ENCODE results near the gene GYG1.

GYG1 gene

DNA sequence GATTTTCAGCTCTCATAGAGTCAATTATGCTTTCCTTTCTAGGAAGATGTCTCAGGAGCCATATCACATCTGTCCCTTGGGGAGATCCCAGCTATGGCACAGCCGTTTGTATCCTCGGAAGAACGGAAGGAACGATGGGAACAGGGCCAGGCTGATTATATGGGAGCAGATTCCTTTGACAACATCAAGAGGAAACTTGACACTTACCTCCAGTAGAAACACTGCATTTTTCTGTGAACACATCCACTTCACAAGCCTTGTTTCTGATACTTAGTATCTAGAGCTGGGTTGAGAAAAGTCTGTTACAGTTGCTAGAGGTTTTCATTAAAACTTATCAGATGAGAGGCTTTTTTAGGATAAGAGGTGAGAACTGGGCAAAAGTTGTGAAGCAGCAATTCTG is 35.4 kb downstream of the GYG1 start:
- TF ChIP-seq, protein P1, sequence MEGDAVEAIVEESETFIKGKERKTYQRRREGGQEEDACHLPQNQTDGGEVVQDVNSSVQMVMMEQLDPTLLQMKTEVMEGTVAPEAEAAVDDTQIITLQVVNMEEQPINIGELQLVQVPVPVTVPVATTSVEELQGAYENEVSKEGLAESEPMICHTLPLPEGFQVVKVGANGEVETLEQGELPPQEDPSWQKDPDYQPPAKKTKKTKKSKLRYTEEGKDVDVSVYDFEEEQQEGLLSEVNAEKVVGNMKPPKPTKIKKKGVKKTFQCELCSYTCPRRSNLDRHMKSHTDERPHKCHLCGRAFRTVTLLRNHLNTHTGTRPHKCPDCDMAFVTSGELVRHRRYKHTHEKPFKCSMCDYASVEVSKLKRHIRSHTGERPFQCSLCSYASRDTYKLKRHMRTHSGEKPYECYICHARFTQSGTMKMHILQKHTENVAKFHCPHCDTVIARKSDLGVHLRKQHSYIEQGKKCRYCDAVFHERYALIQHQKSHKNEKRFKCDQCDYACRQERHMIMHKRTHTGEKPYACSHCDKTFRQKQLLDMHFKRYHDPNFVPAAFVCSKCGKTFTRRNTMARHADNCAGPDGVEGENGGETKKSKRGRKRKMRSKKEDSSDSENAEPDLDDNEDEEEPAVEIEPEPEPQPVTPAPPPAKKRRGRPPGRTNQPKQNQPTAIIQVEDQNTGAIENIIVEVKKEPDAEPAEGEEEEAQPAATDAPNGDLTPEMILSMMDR (IDR thresholded peaks at IDR 0.05; ENCODE audit: low read depth, low read length, missing control alignments): no peak
- Histone ChIP-seq H3K27me3 (replicated peaks) (no peaks in the 10 kb centered on the region), H3K27ac (no peak overlapping the region), H3K36me3 (replicated peaks) (peaks cover 14% of the 10 kb centered on the region), H3K4me3 (ENCODE audit: low read depth, low read length) (no peak overlapping the region)
- no peak for DNase-seq
- in situ Hi-C loops (cut with HindIII; ENCODE audit: low pct_ligation_motif_present, low sequenced_read_pairs): no loop called here

DNA sequence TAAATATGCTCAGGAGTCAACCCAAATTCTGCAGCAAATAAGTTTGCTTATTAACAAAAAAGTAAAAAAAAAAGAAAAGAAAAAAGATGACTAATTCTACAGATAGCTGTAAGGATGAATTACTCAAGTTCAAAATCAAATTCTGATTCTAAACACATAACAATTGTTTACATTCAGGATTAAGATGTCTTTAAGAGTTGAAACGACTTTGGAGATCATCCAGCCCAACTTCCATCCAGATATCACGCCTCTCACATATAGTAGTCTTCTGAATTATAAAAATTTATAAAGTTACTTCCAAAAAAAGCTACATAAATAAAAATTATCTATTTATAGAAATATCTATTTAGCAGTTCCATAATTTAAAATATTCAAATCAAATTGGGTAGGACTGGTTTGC is 39.8 kb downstream of the GYG1 start:
- no peaks in the 10 kb centered on the region for H3K27me3 ChIP-seq (replicated peaks)
- peaks cover 11% of the 10 kb centered on the region for H3K36me3 ChIP-seq (replicated peaks)
- in situ Hi-C loops (cut with HindIII; ENCODE audit: low pct_ligation_motif_present, low sequenced_read_pairs): no loop called here
- no peak overlapping the region for H3K27ac ChIP-seq
- DNase-seq: no peak
- TF ChIP-seq, protein P1 (IDR thresholded peaks at IDR 0.05; ENCODE audit: low read depth, low read length, missing control alignments): no peak
- H3K4me3 ChIP-seq (ENCODE audit: low read depth, low read length): no peak overlapping the region

DNA sequence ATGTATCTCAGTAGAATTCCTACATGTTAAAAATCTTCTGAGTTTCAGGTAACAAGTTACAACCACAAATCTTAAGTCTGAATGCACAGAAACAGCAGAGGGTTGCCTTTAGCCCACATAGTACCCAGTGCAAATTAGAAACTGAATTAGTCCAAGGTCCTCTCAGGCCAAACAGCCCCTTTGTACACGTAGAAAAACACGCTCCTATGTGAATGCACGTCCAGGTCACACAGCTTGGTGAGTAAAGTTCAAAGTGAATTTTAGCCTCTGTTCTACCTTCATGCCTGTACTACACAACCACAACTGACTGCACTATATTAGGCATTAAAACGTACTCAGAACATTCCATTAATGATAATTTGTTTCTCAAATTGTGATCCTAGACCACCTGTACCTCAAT is 46.3 kb downstream of the GYG1 start:
- in situ Hi-C loops (cut with HindIII; ENCODE audit: low pct_ligation_motif_present, low sequenced_read_pairs): no loop called here
- Histone ChIP-seq H3K27me3 (replicated peaks) (no peaks in the 10 kb centered on the region), H3K4me3 (ENCODE audit: low read depth, low read length) (no peak overlapping the region), H3K27ac (no peak overlapping the region), H3K36me3 (replicated peaks) (peaks cover 29% of the 10 kb centered on the region)
- TF ChIP-seq, protein P1 (IDR thresholded peaks at IDR 0.05; ENCODE audit: low read depth, low read length, missing control alignments): no peak
- DNase-seq: no peak

DNA sequence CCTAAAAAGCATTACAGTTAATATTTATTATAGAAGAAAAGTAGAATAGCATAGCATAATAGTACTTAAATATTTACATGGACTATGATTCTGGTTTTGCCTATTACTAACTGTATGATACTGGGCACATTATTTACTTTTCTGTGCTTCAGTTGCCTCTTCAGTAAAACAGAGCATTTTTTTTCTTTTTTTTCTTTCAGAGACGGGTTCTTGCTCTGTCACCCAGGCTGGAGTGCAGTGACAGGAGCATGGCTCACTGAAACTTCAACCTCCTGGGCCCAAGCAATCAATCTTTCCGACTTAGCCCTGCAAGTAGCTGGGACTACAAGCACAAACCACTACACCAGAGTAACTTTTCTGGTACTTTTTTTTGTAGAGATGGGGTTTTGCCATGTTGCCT is 47.0 kb downstream of the GYG1 start:
- no peaks in the 10 kb centered on the region for H3K27me3 ChIP-seq (replicated peaks)
- in situ Hi-C loops (cut with HindIII; ENCODE audit: low pct_ligation_motif_present, low sequenced_read_pairs): no loop called here

DNA sequence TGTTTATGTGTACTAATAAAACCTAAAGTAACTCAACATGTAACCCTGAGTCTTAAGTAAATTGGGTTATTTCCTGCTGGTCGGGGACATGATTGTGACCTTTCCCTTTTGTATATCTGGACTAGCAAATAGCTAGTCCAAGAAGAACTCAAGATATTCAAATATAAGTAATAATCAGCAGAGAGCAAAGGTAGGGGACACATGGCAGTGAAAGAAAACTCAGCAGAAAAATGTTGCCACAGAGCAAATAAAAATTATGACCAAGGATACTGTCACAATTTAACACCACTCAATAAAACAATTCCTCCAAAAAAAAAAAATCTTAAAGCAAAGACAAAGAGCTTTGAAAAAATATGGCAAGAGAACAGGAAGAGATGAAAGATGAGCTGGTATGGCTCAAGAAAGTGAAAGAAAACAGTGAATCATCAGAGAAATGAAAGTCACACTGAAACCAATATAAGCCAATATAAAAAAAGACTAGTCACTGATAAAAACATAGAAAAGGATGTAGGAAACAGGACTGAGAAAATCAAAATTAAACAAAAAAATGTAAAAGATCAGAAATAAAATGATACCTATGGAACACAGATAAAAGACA is 51.5 kb downstream of the GYG1 start:
- Histone ChIP-seq H3K36me3 (replicated peaks) (peaks cover 23% of the 10 kb centered on the region), H3K4me3 (ENCODE audit: low read depth, low read length) (no peak overlapping the region), H3K27ac (peak overlapping the region; percentile 47), H3K27me3 (replicated peaks) (no peaks in the 10 kb centered on the region)
- DNase-seq: no peak
- TF ChIP-seq, protein P1 (IDR thresholded peaks at IDR 0.05; ENCODE audit: low read depth, low read length, missing control alignments): no peak
- in situ Hi-C loops (cut with HindIII; ENCODE audit: low pct_ligation_motif_present, low sequenced_read_pairs): no loop called here

More for the DNA sequence above, 47.0 kb downstream of the GYG1 start:
- TF ChIP-seq, protein P1 (IDR thresholded peaks at IDR 0.05; ENCODE audit: low read depth, low read length, missing control alignments): no peak
- H3K4me3 ChIP-seq (ENCODE audit: low read depth, low read length): no peak overlapping the region
- peaks cover 29% of the 10 kb centered on the region for H3K36me3 ChIP-seq (replicated peaks)
- H3K27ac ChIP-seq: no peak overlapping the region
- no peak for DNase-seq

Data from brain microvascular endothelial cell (primary cell).